ENCODE measurements around the gene CCL20. TPM values are rescaled to one million over a fixed set of nuclear protein-coding genes. Genes with fewer than 3 reads are reported as not detected.

Gene CCL20
- total and polyA plus RNA-seq, 10 donors, result 0.28 to 0.74 (median 0.46) TPM; not detected in 7

GRCh38 chr2:227864161-227864756 is 50.6 kb downstream of the CCL20 start:
- H3K4me3 ChIP-seq, result no peak overlapping the region
- no peak overlapping the region for H3K27ac ChIP-seq
- DNase-seq, result no peak
- no peak for TF ChIP-seq CTCF (IDR thresholded peaks at IDR 0.05 in 8 of 11, conservative IDR thresholded peaks at IDR 0.05 in 3 of 11)
- no peak for TF ChIP-seq POLR2AphosphoS5 (IDR thresholded peaks at IDR 0.05)
- no peak for TF ChIP-seq POLR2A (IDR thresholded peaks at IDR 0.05)
- no peaks in the 10 kb centered on the region for H3K9me3 ChIP-seq
- peaks cover 0 to 8% (median 0%) of the 10 kb centered on the region in 6 donors for H3K4me1 ChIP-seq
- intact Hi-C loops (cut with DNase I; ENCODE audit: low total_unique reads), result no loop called here
- 64 to 83% (median 72%) methylated on average over 9 of the region's 9 CpGs for WGBS, 5 donors
- H3K36me3 ChIP-seq, result no peaks in the 10 kb centered on the region
- peaks cover 0 to 12% (median 0%) of the 10 kb centered on the region in 7 donors for H3K27me3 ChIP-seq (replicated peaks in 1 of 7)

DNA sequence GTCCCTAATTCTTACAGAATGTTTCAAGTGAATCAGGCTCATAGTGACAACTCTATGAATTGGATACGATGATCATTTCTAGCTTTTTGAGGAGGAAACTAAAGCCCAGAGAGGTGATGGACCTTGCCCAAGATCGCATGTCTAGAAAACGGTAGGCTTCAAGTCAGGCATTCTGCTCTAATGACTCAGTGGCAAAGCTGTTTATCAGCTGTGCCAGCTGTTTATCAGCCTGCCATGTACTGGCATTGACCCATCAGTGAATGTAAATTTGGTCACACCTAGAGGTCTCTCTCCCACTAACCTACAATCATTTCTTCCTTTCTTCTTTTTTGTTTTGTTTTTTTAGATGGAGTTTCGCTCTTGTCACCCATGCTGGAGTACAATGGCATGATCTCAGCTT is 51.6 kb downstream of the CCL20 start:
- peaks cover 0 to 12% (median 0%) of the 10 kb centered on the region in 7 donors for H3K27me3 ChIP-seq (replicated peaks in 1 of 7)
- intact Hi-C loops (cut with DNase I; ENCODE audit: low total_unique reads), result no loop called here
- H3K27ac ChIP-seq, result no peak overlapping the region
- TF ChIP-seq POLR2A (IDR thresholded peaks at IDR 0.05) (no peak), CTCF (IDR thresholded peaks at IDR 0.05 in 8 of 11, conservative IDR thresholded peaks at IDR 0.05 in 3 of 11) (no peak), POLR2AphosphoS5 (IDR thresholded peaks at IDR 0.05) (no peak)
- H3K36me3 ChIP-seq, result no peaks in the 10 kb centered on the region
- peaks cover 0 to 8% (median 0%) of the 10 kb centered on the region in 6 donors for H3K4me1 ChIP-seq
- 85 to 91% (median 86%) methylated on average over 4 of the region's 4 CpGs for WGBS, 5 donors
- H3K4me3 ChIP-seq, result no peak overlapping the region
- H3K9me3 ChIP-seq, result no peaks in the 10 kb centered on the region
- DNase-seq, result no peak

Small RNAs within 50 kb of the gene (small RNA-seq; reads per million reads assigned to genes)
- gene SNRPGP8, result 0 reads per million in 4 donors

Other genes starting within 250 kb of the CCL20 start
- not detected for gene SCYGR2, start 214.9 kb upstream of the CCL20 start, total RNA-seq
- gene SCYGR2, start 214.9 kb upstream of the CCL20 start, polyA plus RNA-seq, result not detected
- gene SCYGR3, start 199.0 kb upstream of the CCL20 start, total RNA-seq, result not detected
- not detected for gene SCYGR3, start 199.0 kb upstream of the CCL20 start, polyA plus RNA-seq
- gene SCYGR4, start 196.3 kb upstream of the CCL20 start, total RNA-seq, result not detected
- under 1 TPM in 1 of 3 donors, not detected in 2; 0.04 TPM for gene SCYGR4, start 196.3 kb upstream of the CCL20 start, polyA plus RNA-seq
- not detected for gene SCYGR5, start 147.0 kb upstream of the CCL20 start, total RNA-seq
- not detected for gene SCYGR5, start 147.0 kb upstream of the CCL20 start, polyA plus RNA-seq
- gene SLC19A3, start 95.8 kb upstream of the CCL20 start, total RNA-seq, result under 1 TPM in 2 of 7 donors, not detected in 5; 0.19 to 0.23 TPM
- gene SLC19A3, start 95.8 kb upstream of the CCL20 start, polyA plus RNA-seq, result under 1 TPM; 0.06 to 0.15 (median 0.11) TPM
- gene SCYGR6, start 89.1 kb upstream of the CCL20 start, total RNA-seq, result not detected
- not detected for gene SCYGR6, start 89.1 kb upstream of the CCL20 start, polyA plus RNA-seq
- not detected for gene SCYGR7, start 85.5 kb upstream of the CCL20 start, total RNA-seq
- not detected for gene SCYGR7, start 85.5 kb upstream of the CCL20 start, polyA plus RNA-seq
- gene SCYGR8, start 67.9 kb upstream of the CCL20 start, total RNA-seq, result not detected
- not detected for gene SCYGR8, start 67.9 kb upstream of the CCL20 start, polyA plus RNA-seq
- gene DAW1, start 57.8 kb downstream of the CCL20 start, total RNA-seq, result 1 to 10 TPM in 1 of 7 donors, not detected in 6; 2.2 TPM
- gene DAW1, start 57.8 kb downstream of the CCL20 start, polyA plus RNA-seq, result not detected